GM10248 (cell line): Measurements from ENCODE around the gene DUSP6.

ENCODE experiments used
- CTCF ChIA-PET: fragments of 300-600 bp; sonication (Branson Sonifier 250); formaldehyde crosslinking; extraction: SDS; loops from one replicate; lab custom pipeline; 2021; ENCODE audit warnings: antibody characterized with exemption; lab: Yijun Ruan, JAX
- POLR2A ChIA-PET: fragments of 350-650 bp; sonication (Branson Sonifier 250); formaldehyde crosslinking; extraction: SDS; loops from one replicate; lab custom pipeline; 2020; ENCODE audit warnings: antibody characterized with exemption; lab: Yijun Ruan, JAX
- DNase-seq: peaks from one replicate; pipeline ENCODE4 v3.0.0; 2012; ENCODE audit errors: extremely low spot score
- TF ChIP-seq, protein P1 (sequence below): IDR thresholded peaks from 2 replicates; pipeline ENCODE4 v1.5.1; 2012; ENCODE audit warnings: mild to moderate bottlenecking, low read depth; ENCODE audit errors: extremely low read depth, missing control alignments, control extremely low read depth

DUSP6 gene

GRCh38 chr12:89391726-89392336, 39.5 kb upstream of the DUSP6 start:
- POLR2A ChIA-PET = no interaction called here
- TF ChIP-seq, protein P1, sequence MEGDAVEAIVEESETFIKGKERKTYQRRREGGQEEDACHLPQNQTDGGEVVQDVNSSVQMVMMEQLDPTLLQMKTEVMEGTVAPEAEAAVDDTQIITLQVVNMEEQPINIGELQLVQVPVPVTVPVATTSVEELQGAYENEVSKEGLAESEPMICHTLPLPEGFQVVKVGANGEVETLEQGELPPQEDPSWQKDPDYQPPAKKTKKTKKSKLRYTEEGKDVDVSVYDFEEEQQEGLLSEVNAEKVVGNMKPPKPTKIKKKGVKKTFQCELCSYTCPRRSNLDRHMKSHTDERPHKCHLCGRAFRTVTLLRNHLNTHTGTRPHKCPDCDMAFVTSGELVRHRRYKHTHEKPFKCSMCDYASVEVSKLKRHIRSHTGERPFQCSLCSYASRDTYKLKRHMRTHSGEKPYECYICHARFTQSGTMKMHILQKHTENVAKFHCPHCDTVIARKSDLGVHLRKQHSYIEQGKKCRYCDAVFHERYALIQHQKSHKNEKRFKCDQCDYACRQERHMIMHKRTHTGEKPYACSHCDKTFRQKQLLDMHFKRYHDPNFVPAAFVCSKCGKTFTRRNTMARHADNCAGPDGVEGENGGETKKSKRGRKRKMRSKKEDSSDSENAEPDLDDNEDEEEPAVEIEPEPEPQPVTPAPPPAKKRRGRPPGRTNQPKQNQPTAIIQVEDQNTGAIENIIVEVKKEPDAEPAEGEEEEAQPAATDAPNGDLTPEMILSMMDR = no peak
- CTCF ChIA-PET = interaction anchor here (0.8 kb wide), 1 partner anchor 12 kb away, joined by 4 read pairs; no protein-coding TSS in a partner anchor
- no peak for DNase-seq

DNA sequence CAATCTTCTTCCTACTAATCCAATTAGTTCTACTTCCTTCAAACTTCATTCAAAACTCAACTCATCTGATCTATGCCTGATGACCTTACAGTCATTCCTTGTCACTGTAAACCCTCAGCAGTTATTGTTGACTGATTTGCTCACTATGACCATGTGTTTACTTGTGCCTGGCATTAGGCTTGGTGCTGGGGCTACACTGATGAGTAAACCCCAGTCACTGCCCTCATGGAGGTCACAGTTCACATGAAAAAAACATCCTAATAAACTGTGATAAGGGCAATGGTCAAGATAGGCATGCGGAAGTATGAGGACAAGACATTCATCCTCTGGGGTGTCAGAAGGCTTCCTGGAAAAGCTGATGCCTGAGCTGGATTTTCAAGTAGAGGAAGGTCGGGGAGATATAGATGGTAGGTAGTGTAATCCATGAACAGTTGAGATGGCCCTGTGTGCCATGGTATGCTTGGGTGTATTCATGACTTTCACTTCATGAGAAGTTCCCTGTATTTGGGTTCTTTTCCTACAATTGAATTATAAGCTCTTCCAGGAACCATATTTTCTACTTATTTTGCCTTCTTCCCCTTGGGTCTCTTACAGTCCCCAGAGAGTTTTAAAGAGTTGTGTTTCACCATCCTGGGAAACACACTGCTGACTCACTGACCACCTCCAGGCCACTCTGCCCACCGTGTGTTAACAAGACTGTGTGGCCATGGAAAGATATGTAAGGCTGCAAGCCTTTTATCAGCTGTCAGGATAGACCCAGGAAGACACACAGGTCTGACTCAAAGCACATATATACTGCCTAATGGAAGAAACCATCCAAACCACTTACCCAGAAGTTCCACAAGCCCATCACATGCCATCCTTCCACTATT, 38.7 kb upstream of the DUSP6 start:
- ChIA-PET POLR2A (no interaction called here), CTCF (interaction anchor here (0.8 kb wide), 1 partner anchor 13 kb away, joined by 4 read pairs; no protein-coding TSS in a partner anchor)
- TF ChIP-seq, protein P1 = no peak
- no peak for DNase-seq

DNA sequence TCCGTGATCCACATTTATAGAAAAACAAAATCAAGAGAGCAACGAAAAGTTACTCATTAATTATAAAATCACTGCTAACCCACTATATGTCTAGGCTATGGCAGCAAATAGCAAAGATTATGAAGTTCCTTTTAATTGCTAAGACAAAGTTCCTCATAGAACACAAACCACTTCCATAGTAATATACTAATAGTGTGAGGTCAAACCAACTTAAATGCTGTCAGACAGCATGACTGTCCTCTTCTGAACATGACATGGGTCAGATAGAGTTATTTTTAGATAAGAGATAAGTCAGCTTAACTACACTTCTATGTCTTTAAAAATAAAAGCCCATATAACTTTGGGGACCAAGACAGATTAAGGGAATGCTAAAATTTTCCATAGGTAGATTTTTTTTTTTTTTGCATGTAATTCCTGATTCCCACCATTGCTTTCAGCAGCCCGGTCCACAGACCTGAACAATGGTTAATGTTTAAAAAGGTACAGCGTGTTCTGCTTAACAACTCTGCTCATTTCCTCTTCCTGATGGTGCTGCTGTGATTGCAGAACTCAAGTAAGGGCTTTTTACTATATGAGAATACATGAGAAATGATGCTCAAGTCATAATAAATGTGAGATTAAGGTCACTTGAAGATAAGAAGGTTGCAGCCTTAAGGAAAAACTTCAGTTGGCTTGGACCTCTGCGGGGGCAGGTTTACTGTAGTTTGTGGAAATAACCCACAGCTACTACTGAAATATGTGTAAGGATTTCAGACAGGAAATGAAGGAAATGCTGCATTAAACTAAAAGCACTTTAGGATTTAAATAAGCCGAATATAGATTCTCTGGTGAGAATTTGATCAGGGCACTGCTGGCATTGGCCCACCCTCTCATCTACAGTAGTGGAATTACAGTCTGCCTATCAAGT, 37.7 kb upstream of the DUSP6 start:
- no peak for DNase-seq
- CTCF ChIA-PET = interaction anchor here (1.0 to 1.1 kb wide), 2 partner anchors 13 to 32 kb away, joined by 3 read pairs; no protein-coding TSS in a partner anchor
- TF ChIP-seq, protein P1 = no peak
- POLR2A ChIA-PET = no interaction called here

DNA sequence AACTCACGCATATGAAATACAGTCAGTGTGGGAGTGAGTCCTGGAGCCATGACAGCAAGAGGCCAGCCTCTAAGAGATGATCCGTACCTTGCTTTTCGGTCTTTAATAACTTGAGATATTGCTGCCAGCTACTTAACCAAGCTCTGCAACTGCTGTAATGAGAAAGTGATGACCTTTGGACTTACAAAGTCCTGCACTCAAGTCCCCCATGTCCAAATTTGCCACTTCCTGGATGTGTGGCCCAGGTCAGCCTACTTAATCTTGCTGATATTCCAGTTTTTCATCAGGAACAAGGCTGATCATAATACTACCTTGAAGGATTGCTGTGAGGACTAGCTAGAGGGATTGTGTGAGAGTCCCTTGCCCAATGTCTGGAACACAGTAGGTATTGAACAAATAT, 33.8 kb upstream of the DUSP6 start:
- no peak for DNase-seq
- ChIA-PET CTCF (interaction anchor here (1.3 kb wide), 1 partner anchor 11 kb away, joined by 4 read pairs; no protein-coding TSS in a partner anchor), POLR2A (no interaction called here)
- TF ChIP-seq, protein P1 = no peak

- CTCF ChIA-PET = no interaction called here
- TF ChIP-seq, protein P1 = no peak
- POLR2A ChIA-PET = no interaction called here
- DNase-seq = no peak
Observed at GRCh38 chr12:89384807-89385206, 32.5 kb upstream of the DUSP6 start.

DNA sequence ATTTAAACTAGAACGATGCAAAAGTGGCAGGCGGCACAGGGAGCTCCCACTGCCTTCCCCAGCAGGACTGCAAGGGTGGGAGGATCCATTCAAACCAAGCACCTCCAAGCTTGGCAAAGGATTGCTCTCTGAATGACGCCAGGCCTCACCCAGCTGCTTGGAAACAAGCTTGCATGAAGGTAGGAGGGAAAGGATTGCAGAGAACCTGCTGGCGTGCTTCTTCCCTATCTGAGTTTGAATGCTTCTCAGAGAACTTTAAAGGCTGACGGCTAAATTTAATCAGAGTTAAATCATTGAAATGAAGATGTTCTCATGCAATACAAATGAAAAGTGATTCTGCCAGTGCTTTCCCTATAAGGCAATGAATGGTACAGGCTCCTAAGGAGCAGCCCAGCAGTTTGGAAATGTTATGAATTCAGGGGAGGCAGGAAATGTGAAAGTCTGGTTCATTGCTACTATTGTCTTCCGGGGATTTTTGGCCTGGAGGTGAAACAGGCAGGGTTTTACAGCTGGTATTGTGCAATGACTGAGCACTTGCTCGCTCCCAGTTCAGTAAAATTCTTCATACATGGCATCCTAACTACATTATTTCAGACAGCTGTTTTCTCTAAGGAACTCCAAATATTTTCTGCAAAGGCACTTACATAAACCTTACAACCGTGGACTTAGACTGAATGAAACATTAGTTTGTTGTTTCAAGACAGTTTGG, 31.9 kb upstream of the DUSP6 start:
- POLR2A ChIA-PET = no interaction called here
- no peak for DNase-seq
- TF ChIP-seq, protein P1 = no peak
- CTCF ChIA-PET = no interaction called here
